Measurements from ENCODE around the gene INSC.

DNA sequence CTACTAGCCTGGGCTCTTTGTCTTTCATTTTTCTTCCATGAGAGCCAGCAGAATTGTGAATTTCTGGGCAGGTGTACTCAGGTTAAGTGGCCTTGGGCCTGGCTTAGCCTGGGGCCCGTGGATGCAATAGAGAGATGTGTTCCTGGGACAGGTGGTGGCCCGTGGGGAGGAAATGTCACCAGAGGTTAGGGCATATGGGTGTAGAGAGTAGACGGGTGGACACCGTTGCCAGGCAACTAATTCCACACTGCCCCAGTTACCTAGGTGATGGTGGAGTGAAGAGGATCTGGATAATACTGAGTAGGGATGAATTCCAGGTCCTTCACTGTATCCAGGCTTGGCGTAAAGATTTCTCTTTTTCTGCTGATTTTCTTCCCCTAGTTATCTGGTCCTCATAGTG, 175.0 kb downstream of the INSC start:
- TF ChIP-seq, protein P1, sequence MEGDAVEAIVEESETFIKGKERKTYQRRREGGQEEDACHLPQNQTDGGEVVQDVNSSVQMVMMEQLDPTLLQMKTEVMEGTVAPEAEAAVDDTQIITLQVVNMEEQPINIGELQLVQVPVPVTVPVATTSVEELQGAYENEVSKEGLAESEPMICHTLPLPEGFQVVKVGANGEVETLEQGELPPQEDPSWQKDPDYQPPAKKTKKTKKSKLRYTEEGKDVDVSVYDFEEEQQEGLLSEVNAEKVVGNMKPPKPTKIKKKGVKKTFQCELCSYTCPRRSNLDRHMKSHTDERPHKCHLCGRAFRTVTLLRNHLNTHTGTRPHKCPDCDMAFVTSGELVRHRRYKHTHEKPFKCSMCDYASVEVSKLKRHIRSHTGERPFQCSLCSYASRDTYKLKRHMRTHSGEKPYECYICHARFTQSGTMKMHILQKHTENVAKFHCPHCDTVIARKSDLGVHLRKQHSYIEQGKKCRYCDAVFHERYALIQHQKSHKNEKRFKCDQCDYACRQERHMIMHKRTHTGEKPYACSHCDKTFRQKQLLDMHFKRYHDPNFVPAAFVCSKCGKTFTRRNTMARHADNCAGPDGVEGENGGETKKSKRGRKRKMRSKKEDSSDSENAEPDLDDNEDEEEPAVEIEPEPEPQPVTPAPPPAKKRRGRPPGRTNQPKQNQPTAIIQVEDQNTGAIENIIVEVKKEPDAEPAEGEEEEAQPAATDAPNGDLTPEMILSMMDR (conservative IDR thresholded peaks at IDR 0.05): no peak
- no peak for TF ChIP-seq EZH2 (IDR thresholded peaks at IDR 0.05; ENCODE audit: low read depth)
